Activated B cell treated with CpG ODN at 0.5 μM for 24 hours (primary cell): ENCODE measurements around the gene FILIP1. TPM values are rescaled to one million over a fixed set of nuclear protein-coding genes. Genes with fewer than 3 reads are reported as not detected.

ENCODE experiments used
- ATAC-seq: fragments of 200-7000 bp; cut with Tn5 transposase; one replicate; pipeline ENCODE4 v1.10.0; 2021; ENCODE audit warnings: low read depth, mild to moderate bottlenecking, moderate library complexity
- CTCF ChIA-PET: fragments of 350-600 bp; sonication (Branson Sonifier 250); formaldehyde crosslinking; loops from one replicate; lab custom pipeline; 2021; ENCODE audit warnings: antibody characterized with exemption; lab: Charles Lee
- POLR2A ChIA-PET: fragments of 350-600 bp; sonication (Branson Sonifier 250); formaldehyde crosslinking; loops from one replicate; lab custom pipeline; 2021; ENCODE audit warnings: antibody characterized with exemption; lab: Charles Lee
- DNase-seq: peaks from one replicate; pipeline ENCODE4 v3.0.0; 2022
- H3K27ac Mint-ChIP-seq: one replicate; pipeline ENCODE4 v1.8.0; 2020; ENCODE audit warnings: mixed read lengths
- H3K27me3 Mint-ChIP-seq: one replicate; pipeline ENCODE4 v1.8.0; 2021; ENCODE audit warnings: mixed read lengths
- H3K36me3 Mint-ChIP-seq: one replicate; pipeline ENCODE4 v1.8.0; 2021; ENCODE audit warnings: low read depth, mixed read lengths
- H3K4me1 Mint-ChIP-seq: one replicate; pipeline ENCODE4 v1.8.0; 2021; ENCODE audit warnings: mixed read lengths
- H3K4me3 Mint-ChIP-seq: one replicate; pipeline ENCODE4 v1.8.0; 2020; ENCODE audit warnings: mild to moderate bottlenecking, mixed read lengths
- H3K9me3 Mint-ChIP-seq: one replicate; pipeline ENCODE4 v1.8.0; 2020; ENCODE audit warnings: mixed read lengths
- intact Hi-C: fragments of 100-400 bp; cut with micrococcal nuclease; formaldehyde crosslinking; loops from one replicate; pipeline ENCODE4 v1.15.1; 2024
- total RNA-seq: library from RNA; stranded (reverse); gene quantifications from 2 replicates; pipeline ENCODE4 v1.2.3, GENCODE V29; 2022
- TF ChIP-seq, protein P1 (sequence below): fragments of 200-600 bp; IDR thresholded peaks from one replicate; pipeline ENCODE4 v1.8.0; 2022; ENCODE audit warnings: antibody characterized with exemption, mild to moderate bottlenecking

Gene FILIP1
- total RNA-seq, 1 donor from 2014 or later, result not detected

DNA sequence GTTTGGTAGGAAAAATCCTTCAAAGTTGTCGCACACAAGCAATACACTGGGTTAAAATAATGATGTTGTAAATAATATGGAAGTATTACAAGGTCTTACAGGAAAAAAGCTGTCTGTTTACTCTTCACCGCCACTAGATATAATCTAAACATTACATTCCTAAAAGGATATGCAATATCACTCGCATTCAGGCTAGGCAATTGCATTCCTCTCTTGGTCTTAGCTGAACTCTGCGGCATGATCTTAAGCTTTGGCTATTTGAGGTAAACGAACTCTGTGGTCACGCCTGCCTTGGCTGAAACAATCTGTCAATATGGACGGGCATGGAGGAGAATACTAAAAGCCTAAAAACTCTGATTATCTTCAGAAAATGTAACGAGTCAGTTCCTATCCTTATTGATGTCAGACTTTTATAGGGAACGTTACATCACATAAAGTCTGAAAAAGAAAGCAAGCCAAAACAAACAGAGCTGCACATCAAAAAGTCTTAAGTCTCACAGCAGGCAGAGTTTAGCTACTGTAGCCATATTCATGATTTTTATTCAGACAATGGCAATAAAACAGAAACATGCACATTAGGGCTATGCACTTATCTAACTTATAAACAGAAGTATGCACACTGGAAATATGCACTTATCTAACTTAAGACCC is 30.8 kb upstream of the FILIP1 start:
- Mint-ChIP-seq H3K9me3 (no peaks in the 10 kb centered on the region), H3K36me3 (no peaks in the 10 kb centered on the region), H3K4me1 (no peaks in the 10 kb centered on the region), H3K27me3 (peaks cover 13% of the 10 kb centered on the region), H3K27ac (no peak overlapping the region), H3K4me3 (no peak overlapping the region)
- intact Hi-C loops, result loop anchor here (10.0 kb wide), 2 partner anchors 1670 to 1850 kb away; no protein-coding TSS in a partner anchor
- CTCF ChIA-PET, result interaction anchor here (1.2 kb wide), 1 partner anchor 256 kb away, joined by 3 read pairs; no protein-coding TSS in a partner anchor
- no peak for ATAC-seq
- DNase-seq, result no peak
- POLR2A ChIA-PET, result no interaction called here
- TF ChIP-seq, protein P1, sequence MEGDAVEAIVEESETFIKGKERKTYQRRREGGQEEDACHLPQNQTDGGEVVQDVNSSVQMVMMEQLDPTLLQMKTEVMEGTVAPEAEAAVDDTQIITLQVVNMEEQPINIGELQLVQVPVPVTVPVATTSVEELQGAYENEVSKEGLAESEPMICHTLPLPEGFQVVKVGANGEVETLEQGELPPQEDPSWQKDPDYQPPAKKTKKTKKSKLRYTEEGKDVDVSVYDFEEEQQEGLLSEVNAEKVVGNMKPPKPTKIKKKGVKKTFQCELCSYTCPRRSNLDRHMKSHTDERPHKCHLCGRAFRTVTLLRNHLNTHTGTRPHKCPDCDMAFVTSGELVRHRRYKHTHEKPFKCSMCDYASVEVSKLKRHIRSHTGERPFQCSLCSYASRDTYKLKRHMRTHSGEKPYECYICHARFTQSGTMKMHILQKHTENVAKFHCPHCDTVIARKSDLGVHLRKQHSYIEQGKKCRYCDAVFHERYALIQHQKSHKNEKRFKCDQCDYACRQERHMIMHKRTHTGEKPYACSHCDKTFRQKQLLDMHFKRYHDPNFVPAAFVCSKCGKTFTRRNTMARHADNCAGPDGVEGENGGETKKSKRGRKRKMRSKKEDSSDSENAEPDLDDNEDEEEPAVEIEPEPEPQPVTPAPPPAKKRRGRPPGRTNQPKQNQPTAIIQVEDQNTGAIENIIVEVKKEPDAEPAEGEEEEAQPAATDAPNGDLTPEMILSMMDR, result no peak

- no peak overlapping the region for H3K27ac Mint-ChIP-seq
- intact Hi-C loops, result no loop called here
- no peaks in the 10 kb centered on the region for H3K27me3 Mint-ChIP-seq
- ChIA-PET CTCF (no interaction called here), POLR2A (no interaction called here)
- DNase-seq (no peak), ATAC-seq (no peak)
- no peaks in the 10 kb centered on the region for H3K36me3 Mint-ChIP-seq
- H3K9me3 Mint-ChIP-seq, result no peaks in the 10 kb centered on the region
- TF ChIP-seq, protein P1, result no peak
- no peaks in the 10 kb centered on the region for H3K4me1 Mint-ChIP-seq
- H3K4me3 Mint-ChIP-seq, result no peak overlapping the region
These were observed 23.2 kb upstream of the FILIP1 start for GRCh38 chr6:75516757-75517156.

DNA sequence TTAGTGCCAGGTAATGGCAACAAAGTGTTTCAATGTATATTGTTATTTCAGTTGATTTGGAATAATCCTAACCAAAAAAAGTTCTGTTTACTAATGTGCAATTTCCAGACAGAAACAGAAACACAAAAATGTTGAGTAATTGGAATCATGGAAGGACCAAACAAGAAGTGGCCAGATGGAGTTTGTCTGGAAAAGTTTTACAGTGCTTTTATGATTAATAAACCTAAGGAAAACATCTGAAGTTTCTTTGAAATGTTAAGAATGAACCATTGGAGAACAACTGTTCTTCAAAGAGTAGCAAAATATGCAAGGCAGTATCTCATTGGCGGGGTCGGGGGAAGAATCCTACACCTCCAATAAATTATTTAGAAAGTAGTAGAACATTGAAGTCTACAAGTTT is 19.0 kb upstream of the FILIP1 start:
- no peak for ATAC-seq
- H3K4me3 Mint-ChIP-seq, result no peak overlapping the region
- no peaks in the 10 kb centered on the region for H3K4me1 Mint-ChIP-seq
- no peaks in the 10 kb centered on the region for H3K9me3 Mint-ChIP-seq
- no peaks in the 10 kb centered on the region for H3K27me3 Mint-ChIP-seq
- TF ChIP-seq, protein P1, result no peak
- intact Hi-C loops, result no loop called here
- ChIA-PET CTCF (no interaction called here), POLR2A (no interaction called here)
- no peak for DNase-seq
- no peak overlapping the region for H3K27ac Mint-ChIP-seq
- no peaks in the 10 kb centered on the region for H3K36me3 Mint-ChIP-seq

DNA sequence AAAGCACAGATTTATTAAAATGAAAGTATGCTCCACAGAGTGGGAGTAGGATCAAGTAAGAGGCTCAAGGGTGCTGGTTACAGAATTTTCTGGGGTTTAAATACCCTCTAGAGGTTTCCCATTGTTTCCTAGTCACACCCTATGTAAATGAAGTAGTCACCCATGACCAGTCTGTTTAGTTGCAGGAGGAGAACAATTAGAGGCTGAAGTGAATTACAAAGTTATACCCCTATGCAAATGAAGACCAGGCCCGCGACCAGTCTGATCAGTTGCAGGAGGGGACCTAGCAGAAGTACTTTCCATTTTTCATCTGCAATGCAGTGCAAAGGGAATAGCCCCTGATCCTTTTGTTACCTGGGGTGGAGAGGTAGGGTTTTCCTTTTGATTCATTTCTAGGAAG is 11.8 kb upstream of the FILIP1 start:
- TF ChIP-seq, protein P1, result no peak
- DNase-seq (no peak), ATAC-seq (no peak)
- Mint-ChIP-seq H3K4me1 (no peaks in the 10 kb centered on the region), H3K27me3 (peaks cover 4% of the 10 kb centered on the region), H3K4me3 (no peak overlapping the region), H3K9me3 (no peaks in the 10 kb centered on the region), H3K36me3 (no peaks in the 10 kb centered on the region), H3K27ac (no peak overlapping the region)
- POLR2A ChIA-PET, result no interaction called here
- CTCF ChIA-PET, result no interaction called here
- intact Hi-C loops, result no loop called here

- Mint-ChIP-seq H3K4me3 (no peak overlapping the region), H3K4me1 (no peaks in the 10 kb centered on the region), H3K9me3 (no peaks in the 10 kb centered on the region), H3K36me3 (no peaks in the 10 kb centered on the region), H3K27ac (no peak overlapping the region), H3K27me3 (peaks cover 4% of the 10 kb centered on the region)
- ChIA-PET POLR2A (no interaction called here), CTCF (no interaction called here)
- DNase-seq (no peak), ATAC-seq (no peak)
- TF ChIP-seq, protein P1, result no peak
- intact Hi-C loops, result no loop called here
These were observed 11.0 kb upstream of the FILIP1 start for GRCh38 chr6:75504465-75505222.
